ENCODE data around the gene LKAAEAR1. TPM values are rescaled to one million over a fixed set of nuclear protein-coding genes. Genes with fewer than 3 reads are reported as not detected.

The LKAAEAR1 gene
- polyA plus RNA-seq, 1 experiment: not detected

DNA sequence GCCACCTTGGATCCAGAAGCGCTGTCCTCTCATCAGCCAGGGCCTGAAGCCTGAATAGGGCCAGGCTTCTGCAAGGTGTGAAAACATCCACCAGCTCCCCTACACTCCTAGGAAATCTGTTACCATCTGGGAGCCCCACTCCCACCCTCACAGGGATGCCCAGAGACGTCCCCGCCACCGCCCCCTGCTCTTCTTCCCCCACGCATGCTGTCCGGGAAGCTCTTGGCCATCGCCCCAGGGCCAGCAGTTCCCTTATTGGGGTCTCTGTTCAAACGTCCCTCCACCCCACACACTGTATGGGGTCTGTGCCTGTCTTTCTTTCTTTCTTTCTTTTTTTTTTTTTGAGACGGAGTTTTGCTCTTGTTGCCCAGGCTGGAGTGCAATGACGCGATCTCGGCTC lies 8.6 kb downstream of the LKAAEAR1 start:
- TF ChIP-seq, protein P1, sequence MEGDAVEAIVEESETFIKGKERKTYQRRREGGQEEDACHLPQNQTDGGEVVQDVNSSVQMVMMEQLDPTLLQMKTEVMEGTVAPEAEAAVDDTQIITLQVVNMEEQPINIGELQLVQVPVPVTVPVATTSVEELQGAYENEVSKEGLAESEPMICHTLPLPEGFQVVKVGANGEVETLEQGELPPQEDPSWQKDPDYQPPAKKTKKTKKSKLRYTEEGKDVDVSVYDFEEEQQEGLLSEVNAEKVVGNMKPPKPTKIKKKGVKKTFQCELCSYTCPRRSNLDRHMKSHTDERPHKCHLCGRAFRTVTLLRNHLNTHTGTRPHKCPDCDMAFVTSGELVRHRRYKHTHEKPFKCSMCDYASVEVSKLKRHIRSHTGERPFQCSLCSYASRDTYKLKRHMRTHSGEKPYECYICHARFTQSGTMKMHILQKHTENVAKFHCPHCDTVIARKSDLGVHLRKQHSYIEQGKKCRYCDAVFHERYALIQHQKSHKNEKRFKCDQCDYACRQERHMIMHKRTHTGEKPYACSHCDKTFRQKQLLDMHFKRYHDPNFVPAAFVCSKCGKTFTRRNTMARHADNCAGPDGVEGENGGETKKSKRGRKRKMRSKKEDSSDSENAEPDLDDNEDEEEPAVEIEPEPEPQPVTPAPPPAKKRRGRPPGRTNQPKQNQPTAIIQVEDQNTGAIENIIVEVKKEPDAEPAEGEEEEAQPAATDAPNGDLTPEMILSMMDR (IDR thresholded peaks at IDR 0.05; ENCODE audit: insufficient read depth, low read depth, low read length): no peak
- ChIA-PET CTCF (interaction anchor here (1.5 to 1.8 kb wide), 2 partner anchors 9 to 36 kb away, joined by 5 to 6 read pairs; no protein-coding TSS in a partner anchor), POLR2A (interaction anchor here (0.5 kb wide), 1 partner anchor 840 kb away, joined by 5 read pairs; the partner anchor contains the start of gene BIRC7)
- DNase-seq (ENCODE audit: low read depth): no peak
- Histone ChIP-seq H3K27me3 (ENCODE audit: control insufficient read depth, insufficient read depth, low read length) (no peaks in the 10 kb centered on the region), H3K4me3 (ENCODE audit: low read depth, low read length) (no peak overlapping the region), H3K36me3 (ENCODE audit: control insufficient read depth, insufficient read depth, low read length) (peaks cover 11% of the 10 kb centered on the region)

DNA sequence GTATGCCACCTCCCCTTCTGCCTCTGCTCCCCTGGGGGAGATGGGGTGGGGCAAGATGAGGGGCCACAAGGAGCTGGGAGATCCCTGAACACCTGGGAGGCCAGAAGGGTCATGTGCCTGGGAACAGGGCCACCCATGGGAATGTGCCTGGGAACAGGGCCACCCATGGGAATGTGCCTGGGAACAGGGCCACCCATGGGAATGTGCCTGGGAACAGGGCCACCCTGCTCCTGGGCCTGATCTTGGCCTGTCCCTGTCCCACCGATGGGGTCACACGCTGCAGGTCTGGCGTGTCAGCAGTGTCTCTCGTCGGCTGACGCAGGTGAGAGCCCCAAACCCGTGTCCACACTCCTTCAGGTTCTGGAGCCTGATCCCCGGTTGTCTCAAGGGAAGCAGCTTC lies 9.2 kb downstream of the LKAAEAR1 start:
- Histone ChIP-seq H3K27me3 (ENCODE audit: control insufficient read depth, insufficient read depth, low read length) (no peaks in the 10 kb centered on the region), H3K36me3 (ENCODE audit: control insufficient read depth, insufficient read depth, low read length) (peaks cover 11% of the 10 kb centered on the region), H3K4me3 (ENCODE audit: low read depth, low read length) (no peak overlapping the region)
- TF ChIP-seq, protein P1 (IDR thresholded peaks at IDR 0.05; ENCODE audit: insufficient read depth, low read depth, low read length): no peak
- POLR2A ChIA-PET: interaction anchor here (0.5 kb wide), 1 partner anchor 839 kb away, joined by 5 read pairs; the partner anchor contains the start of gene BIRC7
- no peak for DNase-seq (ENCODE audit: low read depth)
- CTCF ChIA-PET: interaction anchor here (1.5 kb wide), 1 partner anchor 8 kb away, joined by 5 read pairs; no protein-coding TSS in a partner anchor

DNA sequence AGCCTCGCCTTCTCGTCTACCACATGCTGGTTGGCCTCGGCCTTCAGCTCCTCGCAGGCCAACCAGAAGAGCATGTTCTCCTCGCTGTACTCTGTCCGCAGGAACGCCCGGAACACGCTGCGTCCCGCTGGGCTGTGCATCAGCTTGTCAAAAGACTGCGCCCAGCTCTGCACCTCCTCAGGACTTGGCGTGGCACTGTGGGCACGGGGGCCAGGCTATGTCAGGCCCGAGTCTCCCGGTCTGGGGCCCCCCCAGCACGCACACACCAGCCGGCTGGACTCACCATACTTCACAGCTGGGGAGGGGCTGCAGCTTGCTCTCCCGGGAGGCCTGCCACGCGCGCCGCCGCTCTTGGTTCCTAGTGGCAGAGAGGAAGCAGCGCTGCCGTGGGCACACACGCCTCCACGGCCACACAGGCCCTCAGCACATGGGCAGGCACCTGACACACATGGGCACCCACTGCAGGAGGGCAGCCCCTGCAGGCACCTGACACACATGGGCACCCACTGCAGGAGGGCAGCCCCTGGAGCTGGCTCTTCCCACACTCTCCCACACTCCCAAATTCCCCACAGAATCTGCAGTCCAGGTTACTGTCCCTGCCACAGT lies 9.9 kb downstream of the LKAAEAR1 start:
- POLR2A ChIA-PET: no interaction called here
- CTCF ChIA-PET: interaction anchor here (1.9 kb wide), 1 partner anchor 10 kb away, joined by 10 read pairs; the partner anchor contains the start of gene LKAAEAR1

DNA sequence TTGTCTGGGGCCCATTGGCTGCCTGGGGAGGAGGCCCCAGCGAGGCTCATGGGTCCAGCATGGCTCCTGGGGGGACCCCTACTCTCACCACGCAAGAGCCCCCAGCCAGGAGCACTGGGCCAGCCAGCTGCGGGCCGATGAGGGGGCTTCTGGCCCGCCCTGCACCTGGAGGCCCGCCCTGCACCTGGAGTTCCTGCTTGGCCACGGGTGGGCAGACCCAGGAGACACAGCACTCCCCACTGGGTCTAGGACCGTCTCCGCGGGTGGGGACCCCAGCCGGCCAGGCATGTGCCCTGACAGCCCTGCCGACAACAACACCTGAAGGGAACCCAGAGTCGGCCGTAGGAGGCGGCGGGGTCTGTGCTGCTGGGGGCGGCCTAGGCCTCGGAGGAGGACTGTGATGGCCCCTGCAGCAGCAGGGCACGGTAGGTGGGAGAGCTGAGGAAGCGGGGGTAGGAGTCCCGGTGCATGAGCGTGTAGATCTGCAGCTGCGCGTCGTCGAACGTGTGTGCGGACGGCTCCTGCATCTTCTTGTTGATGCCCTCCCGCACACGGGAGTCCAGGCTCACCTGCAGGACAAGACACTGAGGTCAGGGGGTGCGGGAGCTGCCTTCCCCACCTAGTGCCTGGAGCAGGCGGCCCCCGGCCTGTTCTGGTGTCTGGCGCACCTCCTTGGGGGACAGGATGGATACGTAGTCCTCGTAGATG lies 10.6 kb downstream of the LKAAEAR1 start:
- no peak overlapping the region for H3K4me3 ChIP-seq (ENCODE audit: low read depth, low read length)
- no peaks in the 10 kb centered on the region for H3K27me3 ChIP-seq (ENCODE audit: control insufficient read depth, insufficient read depth, low read length)
- CTCF ChIA-PET: interaction anchor here (1.9 kb wide), 1 partner anchor 10 kb away, joined by 10 read pairs; the partner anchor contains the start of gene LKAAEAR1
- DNase-seq (ENCODE audit: low read depth): no peak
- POLR2A ChIA-PET: no interaction called here
- H3K36me3 ChIP-seq (ENCODE audit: control insufficient read depth, insufficient read depth, low read length): peaks cover 11% of the 10 kb centered on the region
- TF ChIP-seq, protein P1 (IDR thresholded peaks at IDR 0.05; ENCODE audit: insufficient read depth, low read depth, low read length): no peak

More for the DNA sequence above, 9.9 kb downstream of the LKAAEAR1 start:
- H3K36me3 ChIP-seq (ENCODE audit: control insufficient read depth, insufficient read depth, low read length): peaks cover 11% of the 10 kb centered on the region
- TF ChIP-seq, protein P1 (IDR thresholded peaks at IDR 0.05; ENCODE audit: insufficient read depth, low read depth, low read length): no peak
- no peaks in the 10 kb centered on the region for H3K27me3 ChIP-seq (ENCODE audit: control insufficient read depth, insufficient read depth, low read length)
- no peak overlapping the region for H3K4me3 ChIP-seq (ENCODE audit: low read depth, low read length)
- DNase-seq (ENCODE audit: low read depth): no peak

DNA sequence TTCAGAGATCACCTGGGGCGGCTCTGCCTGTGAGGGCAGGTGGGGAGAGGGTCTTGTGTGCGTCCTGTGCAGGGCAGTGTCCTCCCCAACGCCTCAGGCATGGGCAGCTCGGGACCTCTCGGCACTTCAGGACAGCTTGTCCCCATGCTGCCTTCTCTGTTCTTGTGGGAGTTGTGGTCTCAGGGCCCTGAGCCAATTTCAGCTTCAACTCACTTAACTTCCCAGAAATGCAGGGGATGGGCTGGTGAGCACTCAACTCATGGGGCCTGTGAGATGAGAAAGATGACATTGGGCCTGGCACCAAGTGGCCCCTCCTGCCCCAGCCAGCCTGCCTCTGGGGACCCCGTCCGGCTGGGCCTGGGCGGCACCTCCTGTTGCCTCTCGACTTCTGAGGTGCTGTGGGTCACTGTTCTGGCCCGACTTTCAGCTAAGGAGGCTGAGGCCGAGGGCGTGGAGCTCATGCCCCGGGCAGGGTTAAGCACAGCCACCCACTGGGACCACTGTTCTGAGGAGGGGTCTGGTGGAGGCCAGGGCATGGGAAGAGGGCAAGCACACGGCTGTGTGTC lies 11.6 kb downstream of the LKAAEAR1 start:
- no peak overlapping the region for H3K4me3 ChIP-seq (ENCODE audit: low read depth, low read length)
- H3K27me3 ChIP-seq (ENCODE audit: control insufficient read depth, insufficient read depth, low read length): no peaks in the 10 kb centered on the region
- ChIA-PET CTCF (interaction anchor here (0.7 to 1.9 kb wide), 4 partner anchors 11 to 102 kb away, joined by 3 to 10 read pairs (median 4); partner anchors contain the start of gene LKAAEAR1), POLR2A (no interaction called here)
- DNase-seq (ENCODE audit: low read depth): no peak
- TF ChIP-seq, protein P1 (IDR thresholded peaks at IDR 0.05; ENCODE audit: insufficient read depth, low read depth, low read length): no peak
- peaks cover 11% of the 10 kb centered on the region for H3K36me3 ChIP-seq (ENCODE audit: control insufficient read depth, insufficient read depth, low read length)
